GM18519 (cell line): ENCODE measurements around the gene RBM38.

Source experiments
- ATAC-seq: cut with Tn5 transposase; IDR thresholded peaks from one replicate; pipeline ENCODE4 v1.9.1; 2021; ENCODE audit warnings: mild to moderate bottlenecking, moderate library complexity; ENCODE audit not compliant: unreplicated experiment, low FRiP score

The RBM38 gene

GRCh38 chr20:57402206-57403125, 11.3 kb downstream of the RBM38 start:
- no peak for ATAC-seq

- no peak for ATAC-seq
Measured at GRCh38 chr20:57403216-57403615, 12.0 kb downstream of the RBM38 start.

GRCh38 chr20:57404006-57404405, 12.8 kb downstream of the RBM38 start:
- ATAC-seq: no peak

- ATAC-seq: no peak
Measured at GRCh38 chr20:57404419-57405072, 13.3 kb downstream of the RBM38 start.

GRCh38 chr20:57405236-57406016, 14.2 kb downstream of the RBM38 start:
- ATAC-seq: no peak

- ATAC-seq: no peak
Measured at GRCh38 chr20:57407541-57407956, 16.4 kb downstream of the RBM38 start.

GRCh38 chr20:57408131-57408530, 16.9 kb downstream of the RBM38 start:
- ATAC-seq: no peak

GRCh38 chr20:57408536-57409233, 17.5 kb downstream of the RBM38 start:
- ATAC-seq: no peak

- ATAC-seq: no peak
Measured at GRCh38 chr20:57409316-57409671, 18.1 kb downstream of the RBM38 start.

GRCh38 chr20:57409672-57410397, 18.6 kb downstream of the RBM38 start:
- ATAC-seq: no peak

GRCh38 chr20:57410398-57410920, 19.3 kb downstream of the RBM38 start:
- no peak for ATAC-seq

- no peak for ATAC-seq
Measured at GRCh38 chr20:57410924-57411323, 19.7 kb downstream of the RBM38 start.

- no peak for ATAC-seq
Measured at GRCh38 chr20:57411406-57412283, 20.4 kb downstream of the RBM38 start.

GRCh38 chr20:57412347-57413029, 21.3 kb downstream of the RBM38 start:
- ATAC-seq: no peak

GRCh38 chr20:57413986-57414385, 22.8 kb downstream of the RBM38 start:
- ATAC-seq: no peak

GRCh38 chr20:57414867-57415592, 23.8 kb downstream of the RBM38 start:
- no peak for ATAC-seq

GRCh38 chr20:57415771-57416170, 24.6 kb downstream of the RBM38 start:
- no peak for ATAC-seq
